A549 (cell line): ENCODE data around the gene PCSK5. TPM values are rescaled to one million over a fixed set of nuclear protein-coding genes. Genes with fewer than 3 reads are reported as not detected.

Source experiments
- ATAC-seq, 2 experiments: fragments of 200-7000 bp in 1 of 2; fragments of >200 bp in 1 of 2; cut with Nextera tagmentation in 1 of 2; cut with Tn5 transposase in 1 of 2; 3 replicates each; pipeline versions ENCODE4 v1.8.0 to v1.9.1; 2018 to 2020; ENCODE audit warnings: mild to moderate bottlenecking in 1 of 2, moderate library complexity in 1 of 2
- CTCF ChIA-PET: fragments of 300-600 bp; sonication (Branson Sonifier 250); formaldehyde crosslinking; extraction: SDS; loops from one replicate; lab custom pipeline; 2021; ENCODE audit warnings: antibody characterized with exemption, inconsistent platforms; lab: Yijun Ruan, JAX
- POLR2A ChIA-PET: fragments of 350-600 bp; formaldehyde crosslinking; extraction: SDS; loops from one replicate; lab custom pipeline; 2021; ENCODE audit warnings: antibody characterized with exemption, inconsistent platforms; lab: Yijun Ruan, JAX
- DNase-seq, 2 experiments: peaks; one replicate each; pipeline versions ENCODE4 v3.0.0 to v3.0.0-alpha.2; 2011 to 2016; ENCODE audit warnings: low read depth in 1 of 2, low spot score in 1 of 2
- FAIRE-seq: peaks from 2 replicates; lab custom pipeline; 2011; peaks lifted over from hg19 to GRCh38; lab: Jason Lieb, UNC
- H3K27ac ChIP-seq, 2 experiments: fragments of >200 bp; sonication (Bioruptor Twin); formaldehyde crosslinking; 3 replicates each; pipeline ENCODE4 v1.5.1; 2016 to 2017
- H3K4me1 ChIP-seq: fragments of >200 bp; sonication (Bioruptor Twin); formaldehyde crosslinking; 3 replicates; pipeline ENCODE4 v1.6.1; 2016
- H3K4me2 ChIP-seq: fragments of >200 bp; sonication (Bioruptor Twin); formaldehyde crosslinking; 3 replicates; pipeline ENCODE4 v1.6.1; 2016
- H3K4me3 ChIP-seq: fragments of >200 bp; sonication (Bioruptor Twin); formaldehyde crosslinking; 3 replicates; pipeline ENCODE4 v1.5.1; 2016
- H3K9me3 ChIP-seq: fragments of >200 bp; sonication (Bioruptor Twin); formaldehyde crosslinking; 3 replicates; pipeline ENCODE4 v1.6.1; 2016
- BHLHE40 ChIP-seq: IDR thresholded peaks from 2 replicates; pipeline ENCODE4 v1.6.1; 2012; ENCODE audit warnings: low read depth, low read length, inconsistent platforms
- CBX8 ChIP-seq: fragments of 200-600 bp; sonication (generic); IDR thresholded peaks from 2 replicates; pipeline ENCODE4 v1.6.1; 2016
- CEBPB ChIP-seq, 2 experiments: fragments of >200 bp in 1 of 2; sonication (Bioruptor Twin) in 1 of 2; formaldehyde crosslinking in 1 of 2; IDR thresholded peaks; 2 replicates each; pipeline ENCODE4 v1.6.1; 2012 to 2016
- CTCF ChIP-seq: fragments of >200 bp; sonication (Bioruptor Twin); formaldehyde crosslinking; IDR thresholded peaks from 3 replicates; pipeline ENCODE4 v1.5.1; 2016
- EHMT2 ChIP-seq: fragments of 200-600 bp; sonication (generic); IDR thresholded peaks from 2 replicates; pipeline ENCODE4 v1.6.1; 2016; ENCODE audit warnings: antibody characterized with exemption, low read depth, mild to moderate bottlenecking, moderate library complexity
- ELK1 ChIP-seq: fragments of 150-350 bp; IDR thresholded peaks from 2 replicates; pipeline ENCODE4 v1.6.1; 2014; ENCODE audit warnings: low read depth, mild to moderate bottlenecking, low read length
- EP300 ChIP-seq, 2 experiments: fragments of >200 bp; sonication (Bioruptor Twin); formaldehyde crosslinking; IDR thresholded peaks; 2 replicates in 1 of 2; 3 replicates in 1 of 2; pipeline ENCODE4 v1.6.1; 2016 to 2017
- FOSB ChIP-seq: fragments of 250-450 bp; sonication (Bioruptor Pico); IDR thresholded peaks from 2 replicates; pipeline ENCODE4 v1.5.0; 2020; ENCODE audit warnings: mild to moderate bottlenecking, moderate library complexity
- FOXS1 ChIP-seq: fragments of 250-450 bp; sonication (Bioruptor Pico); IDR thresholded peaks from 2 replicates; pipeline ENCODE4 v1.5.0; 2020; ENCODE audit warnings: mild to moderate bottlenecking, moderate library complexity
- HEYL ChIP-seq: fragments of 250-450 bp; sonication (Bioruptor Pico); IDR thresholded peaks from 2 replicates; pipeline ENCODE4 v1.8.0; 2021; ENCODE audit warnings: mild to moderate bottlenecking, moderate library complexity
- HOXB5 ChIP-seq: fragments of 250-450 bp; sonication (Bioruptor Pico); IDR thresholded peaks from 2 replicates; pipeline ENCODE4 v1.5.0; 2020; ENCODE audit warnings: mild to moderate bottlenecking, moderate library complexity
- JUN ChIP-seq, 2 experiments: fragments of >200 bp; sonication (Bioruptor Twin); formaldehyde crosslinking; IDR thresholded peaks; 2 replicates in 1 of 2; 3 replicates in 1 of 2; pipeline ENCODE4 v1.6.1; 2016 to 2017
- KDM5A ChIP-seq: fragments of 200-600 bp; sonication (generic); IDR thresholded peaks from 2 replicates; pipeline ENCODE4 v1.6.1; 2016; ENCODE audit warnings: antibody characterized with exemption, mild to moderate bottlenecking
- MAFK ChIP-seq: fragments of 450-650 bp; IDR thresholded peaks from 2 replicates; pipeline ENCODE4 v1.6.1; 2014; ENCODE audit not compliant: partially characterized antibody
- MYC ChIP-seq: IDR thresholded peaks from 2 replicates; pipeline ENCODE4 v1.6.1; 2012; ENCODE audit warnings: mild to moderate bottlenecking, inconsistent platforms, low read length, improper control_type of control experiment, borderline replicate concordance
- NFE2L2 ChIP-seq: fragments of 150-350 bp; conservative IDR thresholded peaks from 2 replicates; pipeline ENCODE4 v1.6.1; 2014; ENCODE audit warnings: low read length
- NPAS2 ChIP-seq: fragments of 250-450 bp; sonication (Bioruptor Pico); IDR thresholded peaks from 2 replicates; pipeline ENCODE4 v1.8.0; 2022; ENCODE audit warnings: mild to moderate bottlenecking, moderate library complexity, borderline replicate concordance
- NR3C1 ChIP-seq: fragments of >200 bp; sonication (Bioruptor Twin); formaldehyde crosslinking; IDR thresholded peaks from 3 replicates; pipeline ENCODE4 v1.6.1; 2017
- POLR2AphosphoS2 ChIP-seq: conservative IDR thresholded peaks from 2 replicates; pipeline ENCODE4 v1.6.1; 2012; ENCODE audit warnings: low read length, improper control_type of control experiment, inconsistent platforms
- RAD21 ChIP-seq, 2 experiments: fragments of >200 bp in 1 of 2; sonication (Bioruptor Twin) in 1 of 2; formaldehyde crosslinking in 1 of 2; IDR thresholded peaks in 1 of 2; conservative IDR thresholded peaks in 1 of 2; 2 replicates in 1 of 2; 3 replicates in 1 of 2; pipeline ENCODE4 v1.6.1; 2012 to 2018; ENCODE audit warnings: inconsistent platforms in 1 of 2
- RARB ChIP-seq: fragments of 250-450 bp; sonication (Bioruptor Pico); IDR thresholded peaks from 2 replicates; pipeline ENCODE4 v1.8.0; 2021; ENCODE audit warnings: mild to moderate bottlenecking, moderate library complexity
- RCOR1 ChIP-seq: fragments of 150-350 bp; IDR thresholded peaks from 2 replicates; pipeline ENCODE4 v1.6.1; 2014; ENCODE audit warnings: antibody characterized with exemption, low read length, low read depth
- RFX5 ChIP-seq: fragments of 450-650 bp; IDR thresholded peaks from 2 replicates; pipeline ENCODE4 v1.7.1; 2014; ENCODE audit warnings: antibody characterized with exemption, mild to moderate bottlenecking, moderate library complexity
- SMC3 ChIP-seq: fragments of >200 bp; sonication (Bioruptor Twin); formaldehyde crosslinking; IDR thresholded peaks from 3 replicates; pipeline ENCODE4 v1.6.1; 2018; ENCODE audit warnings: inconsistent platforms
- TFCP2L1 ChIP-seq: fragments of 250-450 bp; sonication (Bioruptor Pico); IDR thresholded peaks from 2 replicates; pipeline ENCODE4 v1.5.0; 2021; ENCODE audit warnings: mild to moderate bottlenecking
- USF2 ChIP-seq: fragments of 450-650 bp; IDR thresholded peaks from 2 replicates; pipeline ENCODE4 v1.6.1; 2014; ENCODE audit warnings: antibody characterized with exemption
- ZFP36 ChIP-seq: fragments of 450-650 bp; IDR thresholded peaks from 2 replicates; pipeline ENCODE4 v1.6.1; 2014; ENCODE audit warnings: borderline replicate concordance; ENCODE audit not compliant: partially characterized antibody
- ZNF302 ChIP-seq: fragments of 250-450 bp; sonication (Bioruptor Pico); IDR thresholded peaks from 2 replicates; pipeline ENCODE4 v1.9.0; 2021; ENCODE audit warnings: inconsistent platforms, mild to moderate bottlenecking, moderate library complexity
- WGBS: methylation state at CpG from one replicate; pipeline ENCODE4 v1.1.6; 2017; ENCODE audit errors: missing lambda C conversion rate; 5-methylcytosine and 5-hydroxymethylcytosine counted together
- polyA plus RNA-seq, 4 experiments: library from polyadenylated mRNA; depleted of rRNA in 3 of 4; stranded (reverse); fragments of >200 nt; fragmentation: RNase III in 1 of 4; extraction: RNeasy Plus Mini Kit Qiagen cat#74134 plus additional on column Dnase treatment in 1 of 4; gene quantifications; 2 replicates in 3 of 4; 3 replicates in 1 of 4; pipeline ENCODE4 v1.2.3, GENCODE V29; 2011 to 2017
- TF ChIP-seq, protein P1 (sequence below): IDR thresholded peaks from 2 replicates; pipeline ENCODE4 v1.6.1; 2012
- TF ChIP-seq, protein P2 (sequence below): IDR thresholded peaks from 2 replicates; pipeline ENCODE4 v1.6.1; 2012

The PCSK5 gene
- polyA plus RNA-seq, 2 of the 4 experiments (the other 2 are of a cell fraction), result 1.3 to 6.7 TPM

DNA sequence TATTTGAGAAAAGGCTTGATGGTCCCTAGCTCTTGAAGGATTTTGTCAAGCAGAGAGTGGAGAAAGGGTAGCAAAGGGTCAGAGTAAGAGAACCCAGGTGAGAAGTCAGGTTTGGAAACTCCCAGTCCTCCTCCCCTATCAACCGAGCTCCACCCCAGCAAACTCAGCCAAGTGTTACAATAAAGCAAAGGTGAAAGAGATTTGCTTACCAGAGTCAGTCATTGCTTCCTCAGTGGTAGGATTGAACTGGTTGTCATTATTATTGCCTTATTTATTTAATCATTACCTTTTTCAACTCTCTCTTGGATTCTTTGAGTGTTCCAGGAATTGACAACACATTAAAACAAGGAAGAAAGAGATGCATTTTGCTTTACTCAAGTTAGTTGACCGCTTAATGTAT lies 423.3 kb downstream of the PCSK5 start:
- no peak for ATAC-seq
- ChIA-PET POLR2A (interaction anchor here (0.9 kb wide), 1 partner anchor 79 kb away, joined by 3 read pairs; no protein-coding TSS in a partner anchor), CTCF (interaction anchor here (0.8 to 6.3 kb wide), 4 partner anchors 10 to 80 kb away, joined by 3 to 40 read pairs (median 4); partner anchors contain the start of gene RFK)
- no peaks in the 10 kb centered on the region for H3K4me1 ChIP-seq
- no peak for FAIRE-seq
- H3K27ac ChIP-seq, result no peak overlapping the region
- WGBS, result 73% methylated on average over 2 of the region's 2 CpGs
- no peak overlapping the region for H3K4me2 ChIP-seq
- no peak for DNase-seq
- TF ChIP-seq JUN (IDR thresholded peaks at IDR 0.05) (no peak), NR3C1 (no peak), ZFP36 (no peak), RCOR1 (no peak), POLR2AphosphoS2 (no peak), SMC3 (no peak), RAD21 (conservative IDR thresholded peaks at IDR 0.05 in 1 of 2, IDR thresholded peaks at IDR 0.05 in 1 of 2) (no peak), KDM5A (no peak), MAFK (no peak), RARB (CRISPR knock-in tag) (no peak), NPAS2 (CRISPR knock-in tag) (no peak), ELK1 (no peak), CTCF (no peak), HOXB5 (CRISPR knock-in tag) (no peak), FOXS1 (no peak)
- TF ChIP-seq, protein P1, sequence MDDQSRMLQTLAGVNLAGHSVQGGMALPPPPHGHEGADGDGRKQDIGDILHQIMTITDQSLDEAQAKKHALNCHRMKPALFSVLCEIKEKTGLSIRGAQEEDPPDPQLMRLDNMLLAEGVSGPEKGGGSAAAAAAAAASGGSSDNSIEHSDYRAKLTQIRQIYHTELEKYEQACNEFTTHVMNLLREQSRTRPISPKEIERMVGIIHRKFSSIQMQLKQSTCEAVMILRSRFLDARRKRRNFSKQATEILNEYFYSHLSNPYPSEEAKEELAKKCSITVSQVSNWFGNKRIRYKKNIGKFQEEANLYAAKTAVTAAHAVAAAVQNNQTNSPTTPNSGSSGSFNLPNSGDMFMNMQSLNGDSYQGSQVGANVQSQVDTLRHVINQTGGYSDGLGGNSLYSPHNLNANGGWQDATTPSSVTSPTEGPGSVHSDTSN, result no peak
- TF ChIP-seq, protein P2, sequence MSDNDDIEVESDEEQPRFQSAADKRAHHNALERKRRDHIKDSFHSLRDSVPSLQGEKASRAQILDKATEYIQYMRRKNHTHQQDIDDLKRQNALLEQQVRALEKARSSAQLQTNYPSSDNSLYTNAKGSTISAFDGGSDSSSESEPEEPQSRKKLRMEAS, result no peak
- H3K4me3 ChIP-seq, result no peak overlapping the region
- H3K9me3 ChIP-seq, result no peaks in the 10 kb centered on the region

GRCh38 chr9:76314321-76314720 lies 423.8 kb downstream of the PCSK5 start:
- FAIRE-seq, result no peak
- DNase-seq, result no peak
- no peak overlapping the region for H3K4me2 ChIP-seq
- no peak for ATAC-seq
- H3K9me3 ChIP-seq, result no peaks in the 10 kb centered on the region
- TF ChIP-seq NPAS2 (CRISPR knock-in tag) (no peak), FOXS1 (no peak), HEYL (CRISPR knock-in tag) (no peak), RARB (CRISPR knock-in tag) (no peak), CBX8 (no peak), BHLHE40 (no peak), TFCP2L1 (no peak), EHMT2 (no peak), HOXB5 (CRISPR knock-in tag) (no peak), EP300 (IDR thresholded peaks at IDR 0.05) (no peak), NFE2L2 (no peak), RFX5 (no peak), ZFP36 (no peak), USF2 (no peak), MYC (no peak), NR3C1 (no peak), ZNF302 (no peak), FOSB (CRISPR knock-in tag) (no peak), CEBPB (IDR thresholded peaks at IDR 0.05) (no peak)
- 92% methylated on average over 4 of the region's 4 CpGs for WGBS
- H3K4me3 ChIP-seq, result no peak overlapping the region
- ChIA-PET CTCF (interaction anchor here (0.6 to 6.3 kb wide), 5 partner anchors 11 to 86 kb away, joined by 3 to 40 read pairs (median 3); partner anchors contain the start of gene RFK), POLR2A (interaction anchor here (0.7 to 0.9 kb wide), 2 partner anchors 79 to 333 kb away, joined by 3 read pairs; no protein-coding TSS in a partner anchor)
- no peaks in the 10 kb centered on the region for H3K4me1 ChIP-seq
- no peak overlapping the region for H3K27ac ChIP-seq
